Neuron (in vitro differentiated cells): ENCODE data around the gene MAP2K6.
"Not testable (repeated sequence)": the region's sequence is repeated elsewhere in the genome, so short reads cannot be mapped to it uniquely, and the experiment has no call there.

Source experiments
- H2AFZ ChIP-seq: one replicate; pipeline ENCODE4 v1.6.1; 2013; ENCODE audit warnings: low read depth, mild to moderate bottlenecking, inconsistent platforms, low read length, moderate library complexity
- H3K27me3 ChIP-seq: one replicate; pipeline ENCODE4 v1.6.1; 2013; ENCODE audit warnings: low read length; ENCODE audit not compliant: insufficient read depth
- H3K36me3 ChIP-seq: one replicate; pipeline ENCODE4 v1.6.1; 2013; ENCODE audit warnings: low read length; ENCODE audit not compliant: insufficient read depth
- H3K4me1 ChIP-seq: one replicate; pipeline ENCODE4 v1.6.1; 2013; ENCODE audit warnings: low read length; ENCODE audit not compliant: insufficient read depth
- H3K4me3 ChIP-seq: 2 replicates; pipeline ENCODE4 v1.5.1; 2013; ENCODE audit warnings: mild to moderate bottlenecking, low read length, moderate library complexity
- H3K9me3 ChIP-seq: one replicate; pipeline ENCODE4 v1.6.1; 2013; ENCODE audit warnings: low read length

MAP2K6 gene

DNA sequence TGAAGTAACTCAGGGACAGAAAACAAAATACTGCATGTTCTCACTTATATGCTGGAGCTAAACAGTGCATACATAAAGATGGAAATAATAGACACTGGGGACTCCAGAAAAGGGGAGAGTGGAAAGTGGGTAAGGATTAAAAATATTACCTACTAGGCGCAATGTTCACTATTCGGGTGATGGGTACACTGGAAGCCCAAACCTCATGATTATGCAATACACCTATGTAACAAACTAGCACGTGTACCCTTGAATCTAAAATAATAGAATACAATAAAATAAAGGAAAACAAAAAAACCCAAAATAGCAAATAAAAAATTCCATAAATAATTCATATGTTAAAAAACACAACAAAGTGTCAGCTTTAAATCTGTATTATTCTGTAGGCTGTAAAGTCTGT, 56.9 kb downstream of the MAP2K6 start:
- H3K27me3 ChIP-seq = no peaks in the 10 kb centered on the region

DNA sequence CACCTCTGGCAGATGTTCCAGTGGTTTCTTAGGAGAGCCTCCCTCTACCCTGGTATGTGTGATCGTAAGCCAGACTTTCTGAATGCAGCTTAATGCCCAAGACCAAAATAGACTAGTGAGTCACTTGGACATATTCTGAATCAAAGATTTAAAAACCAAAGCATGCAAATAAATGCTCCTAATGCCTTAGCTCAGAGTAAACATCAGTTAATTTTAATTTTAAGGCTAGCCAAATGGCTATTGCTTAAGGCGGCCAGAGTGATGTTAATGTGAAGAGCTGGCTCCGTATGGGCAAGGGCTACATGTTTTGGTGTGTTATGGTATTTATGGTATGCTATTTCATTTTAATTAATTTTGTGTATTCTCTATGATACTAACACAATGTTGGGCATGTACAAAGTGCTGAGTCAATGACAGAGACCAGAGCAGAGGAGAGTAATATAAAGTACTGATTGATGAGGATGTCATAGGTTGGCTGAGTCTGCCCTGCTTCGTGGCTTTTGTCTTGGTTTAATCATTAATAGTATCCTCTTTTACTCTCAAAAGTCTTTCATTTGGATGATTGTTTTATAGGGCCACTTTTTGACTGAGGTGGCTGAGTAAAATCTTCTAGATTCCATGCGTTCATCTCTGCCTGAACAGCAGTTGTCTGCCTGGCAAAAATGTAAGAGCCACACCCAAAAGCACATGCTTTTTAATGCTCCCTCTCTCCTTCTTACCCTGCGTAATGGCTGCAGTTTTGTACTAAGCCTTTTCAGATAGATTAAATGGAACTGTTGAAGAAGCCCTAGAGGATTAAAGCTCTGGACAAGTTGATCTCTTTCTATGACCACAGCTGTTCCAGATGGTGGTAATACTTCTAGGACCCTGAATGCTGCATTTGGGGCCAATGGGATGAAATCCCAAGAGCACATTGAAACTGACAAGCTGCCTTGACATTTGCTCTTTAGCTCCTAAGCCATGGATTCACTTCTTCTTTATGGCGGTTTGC, 59.6 kb downstream of the MAP2K6 start:
- no peak overlapping the region for H2AFZ ChIP-seq

More for the DNA sequence above, 56.9 kb downstream of the MAP2K6 start:
- peaks cover 23% of the 10 kb centered on the region for H3K4me1 ChIP-seq
- H3K9me3 ChIP-seq = peaks cover 4% of the 10 kb centered on the region
- no peak overlapping the region for H3K4me3 ChIP-seq
- H3K36me3 ChIP-seq = no peaks in the 10 kb centered on the region
- H2AFZ ChIP-seq = no peak overlapping the region

DNA sequence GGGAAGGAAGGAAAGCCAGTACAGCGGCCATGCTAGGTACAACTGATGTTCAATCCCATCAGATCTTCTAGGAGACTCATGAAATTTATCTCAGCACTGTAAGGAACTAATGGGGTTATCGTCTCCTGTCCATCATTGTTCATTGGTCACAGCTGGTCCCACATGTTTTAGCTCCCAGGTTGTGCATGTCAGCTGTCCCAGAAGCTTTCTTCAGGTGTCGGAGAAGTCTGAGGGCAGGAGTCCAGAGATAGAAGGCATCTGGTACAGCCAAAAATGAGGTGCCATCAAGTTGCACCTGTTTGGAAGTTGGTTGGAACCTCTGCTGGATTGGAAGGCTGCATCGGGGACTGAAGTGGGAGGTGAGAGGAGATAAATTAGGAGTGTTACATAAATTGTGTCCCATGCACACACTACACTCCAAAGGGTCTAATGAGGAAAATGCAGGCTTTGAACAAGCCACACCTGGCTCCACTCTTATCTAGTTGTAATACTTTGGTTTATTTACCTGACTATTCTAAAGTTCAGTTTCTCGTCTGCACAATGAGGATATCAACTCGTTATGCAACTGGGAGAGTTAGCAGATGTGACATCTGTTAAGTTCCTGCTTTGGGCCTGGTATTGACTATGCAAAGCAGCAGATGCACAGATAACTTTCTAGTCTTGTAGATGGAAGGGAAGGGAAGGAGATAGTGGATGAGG, 62.9 kb downstream of the MAP2K6 start:
- peaks cover 7% of the 10 kb centered on the region for H3K4me1 ChIP-seq

More for the DNA sequence above, 59.6 kb downstream of the MAP2K6 start:
- H3K4me3 ChIP-seq = no peak overlapping the region
- peaks cover 7% of the 10 kb centered on the region for H3K4me1 ChIP-seq
- no peaks in the 10 kb centered on the region for H3K27me3 ChIP-seq
- H3K9me3 ChIP-seq = peaks cover 4% of the 10 kb centered on the region
- H3K36me3 ChIP-seq = no peaks in the 10 kb centered on the region

DNA sequence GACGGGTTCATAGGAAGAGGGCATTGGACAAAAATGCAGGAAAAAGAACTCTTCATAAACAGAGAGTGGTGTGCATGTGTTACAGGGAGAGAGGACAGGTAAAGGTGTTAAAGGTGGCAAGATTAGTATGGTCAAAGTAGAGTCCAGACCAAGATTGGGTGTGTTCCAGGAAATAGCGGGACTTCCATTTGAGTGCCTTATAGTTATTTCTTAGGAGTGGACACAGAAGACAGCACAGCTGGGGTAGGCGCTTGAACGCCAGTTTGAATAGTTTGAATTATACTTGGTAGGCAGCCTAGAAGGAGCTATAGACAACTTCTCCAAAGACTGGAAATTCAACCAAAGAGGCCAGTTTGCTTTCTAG, 63.4 kb downstream of the MAP2K6 start:
- H3K9me3 ChIP-seq = peaks cover 4% of the 10 kb centered on the region
- H2AFZ ChIP-seq = no peak overlapping the region
- H3K4me1 ChIP-seq = peaks cover 7% of the 10 kb centered on the region

More for the DNA sequence above, 62.9 kb downstream of the MAP2K6 start:
- no peaks in the 10 kb centered on the region for H3K27me3 ChIP-seq
- no peak overlapping the region for H2AFZ ChIP-seq
- no peaks in the 10 kb centered on the region for H3K36me3 ChIP-seq
- peaks cover 4% of the 10 kb centered on the region for H3K9me3 ChIP-seq
- no peak overlapping the region for H3K4me3 ChIP-seq

DNA sequence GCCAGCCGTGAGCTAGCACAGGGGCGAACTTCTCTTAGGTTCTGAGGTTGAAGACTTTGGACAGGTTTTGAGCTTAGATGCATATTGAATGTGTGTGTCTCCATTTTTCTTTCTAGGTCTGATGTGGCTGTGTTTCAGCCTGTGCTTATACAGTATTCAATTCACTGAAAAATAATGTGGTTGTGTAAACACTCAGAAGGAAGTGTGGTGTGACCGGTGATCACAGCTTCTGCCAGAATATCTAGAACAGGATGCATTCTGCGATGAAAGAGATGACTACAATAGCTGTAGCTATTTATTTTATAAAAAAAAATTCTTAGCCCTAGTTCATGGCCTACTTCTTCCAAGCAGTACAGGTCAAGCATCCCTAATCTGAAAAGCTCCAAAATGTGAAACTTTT, 64.4 kb downstream of the MAP2K6 start:
- H3K4me3 ChIP-seq = no peak overlapping the region
- H2AFZ ChIP-seq = no peak overlapping the region
- peaks cover 7% of the 10 kb centered on the region for H3K4me1 ChIP-seq

More for the DNA sequence above, 63.4 kb downstream of the MAP2K6 start:
- no peaks in the 10 kb centered on the region for H3K36me3 ChIP-seq
- no peak overlapping the region for H3K4me3 ChIP-seq
- no peaks in the 10 kb centered on the region for H3K27me3 ChIP-seq

DNA sequence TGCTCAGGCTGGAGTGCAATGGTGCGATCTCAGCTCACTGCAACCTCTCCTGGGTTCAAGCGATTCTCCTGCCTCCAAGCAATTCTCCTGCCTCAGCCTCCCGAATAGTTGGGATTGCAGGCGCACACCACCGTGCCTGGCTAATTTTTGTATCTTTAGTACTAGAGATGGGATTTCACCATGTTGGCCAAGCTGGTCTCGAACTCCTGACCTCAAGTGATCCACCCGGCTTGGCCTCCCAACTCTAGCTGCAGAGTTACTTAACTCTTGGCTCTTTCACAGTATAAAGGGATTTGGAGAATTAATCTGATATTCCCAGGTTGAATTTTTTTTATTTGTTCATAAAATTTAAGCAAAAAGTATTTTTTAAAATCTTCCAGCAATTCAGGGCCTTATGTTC, 65.3 kb downstream of the MAP2K6 start:
- H3K36me3 ChIP-seq, H3K4me3 ChIP-seq, H3K27me3 ChIP-seq, H3K4me1 ChIP-seq, H2AFZ ChIP-seq, H3K9me3 ChIP-seq: not testable (repeated sequence)

More for the DNA sequence above, 64.4 kb downstream of the MAP2K6 start:
- H3K36me3 ChIP-seq = no peaks in the 10 kb centered on the region
- no peaks in the 10 kb centered on the region for H3K27me3 ChIP-seq
- H3K9me3 ChIP-seq = peaks cover 4% of the 10 kb centered on the region

DNA sequence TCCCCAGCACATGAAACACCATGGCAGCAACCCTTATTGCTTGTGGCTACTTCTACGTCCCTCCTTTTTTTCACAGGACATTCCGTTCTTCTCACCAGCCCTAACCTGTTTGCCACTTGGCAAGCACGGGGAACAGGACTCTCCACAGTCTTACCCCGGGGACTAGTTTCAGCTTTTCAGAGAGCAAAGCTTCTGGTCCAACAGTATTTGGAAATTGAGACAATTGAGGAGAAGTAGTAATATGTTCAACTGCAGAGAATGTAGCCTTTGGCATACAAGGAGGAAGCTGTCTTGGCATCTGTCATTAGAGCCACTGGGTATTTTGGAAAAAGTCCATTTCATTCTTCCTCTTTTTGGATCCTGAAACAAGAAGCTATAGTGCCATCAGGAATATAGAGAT, 65.7 kb downstream of the MAP2K6 start:
- H2AFZ ChIP-seq = no peak overlapping the region
- no peak overlapping the region for H3K4me3 ChIP-seq

DNA sequence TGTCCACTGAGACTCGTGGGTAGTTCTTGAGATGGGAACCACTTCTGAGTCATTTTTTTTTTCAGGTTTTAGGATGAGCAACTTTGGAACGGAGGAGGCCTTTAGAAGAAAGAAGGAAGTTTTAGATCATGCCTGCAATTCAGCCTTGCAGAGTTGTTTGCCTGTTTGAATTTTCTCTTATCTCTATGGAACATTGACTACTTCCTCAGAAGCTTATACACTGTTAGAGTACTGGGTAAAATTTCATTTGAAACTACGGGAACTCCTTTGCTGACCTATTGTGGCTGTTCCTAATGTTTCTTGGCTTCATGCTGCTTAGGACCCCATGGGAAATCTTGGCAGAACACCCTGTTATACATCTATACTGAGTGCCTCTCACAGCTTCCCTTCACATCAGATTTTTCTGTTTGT, 70.8 kb downstream of the MAP2K6 start:
- H3K36me3 ChIP-seq = no peaks in the 10 kb centered on the region
- no peaks in the 10 kb centered on the region for H3K4me1 ChIP-seq
- H2AFZ ChIP-seq = no peak overlapping the region
- no peaks in the 10 kb centered on the region for H3K27me3 ChIP-seq
- no peak overlapping the region for H3K4me3 ChIP-seq
- H3K9me3 ChIP-seq = peaks cover 4% of the 10 kb centered on the region

More for the DNA sequence above, 65.7 kb downstream of the MAP2K6 start:
- Histone ChIP-seq H3K4me1 (no peaks in the 10 kb centered on the region), H3K36me3 (no peaks in the 10 kb centered on the region), H3K9me3 (peaks cover 4% of the 10 kb centered on the region), H3K27me3 (no peaks in the 10 kb centered on the region)

DNA sequence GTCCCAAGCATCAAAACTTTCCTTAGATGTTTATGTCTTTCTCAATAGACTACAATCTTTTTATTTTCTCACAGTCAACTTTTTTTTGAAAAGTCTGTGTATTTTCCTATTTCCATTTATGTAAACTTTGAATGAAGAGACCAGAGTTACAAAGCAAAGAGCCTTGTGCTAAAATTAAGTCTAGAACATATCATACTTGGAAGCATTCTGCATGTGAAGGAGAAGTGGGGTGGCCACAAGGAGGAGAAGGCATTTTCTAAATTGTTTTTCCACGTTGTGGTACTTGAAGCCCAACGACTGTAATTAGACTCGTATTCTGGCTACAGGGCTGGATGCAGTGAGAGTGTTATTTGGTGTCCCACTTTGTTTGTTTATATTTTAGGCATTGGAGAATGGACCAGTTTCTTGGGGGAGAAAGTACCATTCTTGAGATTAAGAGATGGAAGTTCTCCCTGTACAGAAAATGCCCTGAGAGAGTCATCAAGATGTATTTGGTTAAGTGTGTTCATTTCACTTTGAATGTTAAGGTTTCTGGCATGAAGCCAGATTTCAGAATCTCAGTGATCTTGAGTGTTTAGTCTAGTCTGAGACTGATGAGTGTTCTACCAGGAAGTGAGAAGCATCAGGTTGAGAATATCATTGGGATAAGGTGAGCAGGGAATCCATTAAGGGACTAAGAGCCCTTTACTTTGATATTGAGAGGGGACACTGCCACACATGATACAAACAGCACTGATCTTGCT, 71.6 kb downstream of the MAP2K6 start:
- Histone ChIP-seq H2AFZ (no peak overlapping the region), H3K27me3 (no peaks in the 10 kb centered on the region), H3K4me3 (no peak overlapping the region), H3K4me1 (no peaks in the 10 kb centered on the region), H3K9me3 (peaks cover 4% of the 10 kb centered on the region), H3K36me3 (no peaks in the 10 kb centered on the region)

DNA sequence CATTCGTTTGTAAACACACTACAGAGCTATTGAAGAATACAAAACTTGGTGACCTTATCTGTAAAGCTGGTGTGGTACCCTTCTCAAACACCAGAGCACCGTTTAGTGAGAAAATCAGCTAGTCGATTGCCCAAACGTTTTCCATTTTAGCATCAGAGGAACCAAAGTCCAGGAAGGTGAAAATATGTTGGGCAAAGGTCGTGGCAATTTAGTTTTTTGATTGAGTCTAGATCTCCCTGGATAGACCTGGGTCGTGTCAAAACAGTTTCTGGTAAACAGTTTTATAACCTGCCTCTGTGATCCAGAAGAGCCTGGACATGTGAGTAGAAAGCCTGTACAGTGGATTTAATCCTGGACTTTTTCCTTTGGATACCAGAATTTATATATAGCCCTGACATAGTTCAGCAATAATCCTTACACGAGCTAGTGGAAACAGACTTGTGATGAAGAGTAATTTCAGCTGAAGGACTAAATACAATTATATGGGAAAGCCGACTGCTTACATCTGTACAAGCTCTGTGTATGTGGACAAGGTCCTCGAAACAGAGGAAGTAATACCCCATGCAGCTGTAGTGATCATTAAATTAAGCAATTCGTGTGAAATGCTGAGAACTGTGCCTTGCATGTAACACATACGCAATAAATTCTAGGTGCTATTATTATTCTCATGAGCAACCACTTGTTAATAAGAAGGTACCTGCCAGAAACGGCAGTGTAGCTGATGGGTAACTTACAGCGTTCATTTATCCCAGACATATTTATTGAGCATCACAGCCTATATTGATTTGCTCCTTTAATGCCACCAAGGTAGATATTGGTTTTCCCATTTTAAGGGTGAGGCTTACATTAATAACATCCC, 72.5 kb downstream of the MAP2K6 start:
- Histone ChIP-seq H3K4me3 (no peak overlapping the region), H3K4me1 (no peaks in the 10 kb centered on the region), H3K36me3 (no peaks in the 10 kb centered on the region), H3K9me3 (peaks cover 4% of the 10 kb centered on the region), H3K27me3 (no peaks in the 10 kb centered on the region), H2AFZ (no peak overlapping the region)

DNA sequence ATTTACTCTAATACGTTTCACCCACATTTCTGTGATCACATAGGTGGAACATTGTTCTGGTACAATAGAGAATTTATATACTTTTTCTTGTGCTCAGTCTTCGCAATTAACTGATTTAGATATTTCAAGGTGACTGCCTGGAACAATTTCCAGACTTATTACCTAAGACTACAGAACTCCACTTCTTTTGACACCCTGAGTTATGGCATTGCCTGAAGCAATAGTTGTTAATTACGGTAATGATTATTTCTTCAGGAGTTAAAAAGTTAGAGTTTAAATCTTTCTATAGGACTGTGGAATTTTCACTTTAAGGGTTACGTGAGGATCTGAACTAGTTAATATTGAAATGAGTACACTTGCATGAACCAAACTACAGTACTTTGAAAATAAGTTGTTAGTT, 74.8 kb downstream of the MAP2K6 start:
- no peaks in the 10 kb centered on the region for H3K4me1 ChIP-seq
- no peak overlapping the region for H3K4me3 ChIP-seq
- peaks cover 5% of the 10 kb centered on the region for H3K9me3 ChIP-seq
- H3K36me3 ChIP-seq = no peaks in the 10 kb centered on the region
- no peaks in the 10 kb centered on the region for H3K27me3 ChIP-seq
- H2AFZ ChIP-seq = no peak overlapping the region

DNA sequence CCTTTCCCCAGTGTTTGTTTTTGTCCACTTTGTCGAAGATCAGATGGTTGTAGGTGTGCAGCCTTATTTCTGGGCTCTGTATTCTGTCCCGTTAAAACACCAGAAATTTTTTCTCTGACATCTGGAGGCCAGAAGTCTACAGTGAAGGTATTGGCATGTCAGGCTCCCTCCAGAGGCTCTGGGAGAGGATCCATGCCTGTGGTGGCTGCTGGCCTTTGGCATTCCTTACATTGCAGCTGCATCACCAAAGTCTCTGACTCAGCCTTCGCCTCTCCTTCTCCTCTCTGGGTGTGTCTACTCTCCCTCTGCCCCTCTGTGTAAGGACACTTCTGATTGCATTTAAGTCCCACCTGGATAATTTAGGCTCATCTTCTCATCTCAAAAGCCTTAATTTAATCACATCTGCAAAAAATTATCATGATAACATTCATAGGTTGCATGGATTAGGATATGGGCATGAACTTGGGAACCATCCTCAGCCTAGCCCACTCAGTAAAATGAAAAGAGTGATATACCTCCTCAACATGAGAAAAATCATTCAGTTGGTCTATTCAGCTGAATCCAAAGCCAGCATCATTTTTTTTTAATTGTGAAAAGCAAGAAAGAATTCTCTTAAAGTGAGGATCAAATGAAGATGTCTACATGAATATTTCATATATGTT, 78.0 kb downstream of the MAP2K6 start:
- Histone ChIP-seq H3K27me3 (no peaks in the 10 kb centered on the region), H3K4me3 (no peak overlapping the region), H3K36me3 (no peaks in the 10 kb centered on the region), H3K4me1 (no peaks in the 10 kb centered on the region), H2AFZ (no peak overlapping the region), H3K9me3 (peaks cover 5% of the 10 kb centered on the region)
